D721Med (cell line): ENCODE results near the gene PPIP5K2.

Experiments used
- DNase-seq: peaks from one replicate; pipeline ENCODE4 v3.0.0; 2011; ENCODE audit warnings: low spot score; ENCODE audit not compliant: insufficient read length
- FAIRE-seq: peaks from 2 replicates; lab custom pipeline; 2011; peaks lifted over from hg19 to GRCh38; lab: Jason Lieb, UNC
- TF ChIP-seq, protein P1 (sequence below): IDR thresholded peaks from 2 replicates; pipeline ENCODE4 v1.5.1; 2012; ENCODE audit warnings: mild to moderate bottlenecking, control low read depth; ENCODE audit not compliant: insufficient read depth; ENCODE audit errors: missing control alignments

Gene PPIP5K2

GRCh38 chr5:103092676-103093075 lies 27.4 kb upstream of the PPIP5K2 start:
- FAIRE-seq: no peak
- TF ChIP-seq, protein P1, sequence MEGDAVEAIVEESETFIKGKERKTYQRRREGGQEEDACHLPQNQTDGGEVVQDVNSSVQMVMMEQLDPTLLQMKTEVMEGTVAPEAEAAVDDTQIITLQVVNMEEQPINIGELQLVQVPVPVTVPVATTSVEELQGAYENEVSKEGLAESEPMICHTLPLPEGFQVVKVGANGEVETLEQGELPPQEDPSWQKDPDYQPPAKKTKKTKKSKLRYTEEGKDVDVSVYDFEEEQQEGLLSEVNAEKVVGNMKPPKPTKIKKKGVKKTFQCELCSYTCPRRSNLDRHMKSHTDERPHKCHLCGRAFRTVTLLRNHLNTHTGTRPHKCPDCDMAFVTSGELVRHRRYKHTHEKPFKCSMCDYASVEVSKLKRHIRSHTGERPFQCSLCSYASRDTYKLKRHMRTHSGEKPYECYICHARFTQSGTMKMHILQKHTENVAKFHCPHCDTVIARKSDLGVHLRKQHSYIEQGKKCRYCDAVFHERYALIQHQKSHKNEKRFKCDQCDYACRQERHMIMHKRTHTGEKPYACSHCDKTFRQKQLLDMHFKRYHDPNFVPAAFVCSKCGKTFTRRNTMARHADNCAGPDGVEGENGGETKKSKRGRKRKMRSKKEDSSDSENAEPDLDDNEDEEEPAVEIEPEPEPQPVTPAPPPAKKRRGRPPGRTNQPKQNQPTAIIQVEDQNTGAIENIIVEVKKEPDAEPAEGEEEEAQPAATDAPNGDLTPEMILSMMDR: no peak
- no peak for DNase-seq

DNA sequence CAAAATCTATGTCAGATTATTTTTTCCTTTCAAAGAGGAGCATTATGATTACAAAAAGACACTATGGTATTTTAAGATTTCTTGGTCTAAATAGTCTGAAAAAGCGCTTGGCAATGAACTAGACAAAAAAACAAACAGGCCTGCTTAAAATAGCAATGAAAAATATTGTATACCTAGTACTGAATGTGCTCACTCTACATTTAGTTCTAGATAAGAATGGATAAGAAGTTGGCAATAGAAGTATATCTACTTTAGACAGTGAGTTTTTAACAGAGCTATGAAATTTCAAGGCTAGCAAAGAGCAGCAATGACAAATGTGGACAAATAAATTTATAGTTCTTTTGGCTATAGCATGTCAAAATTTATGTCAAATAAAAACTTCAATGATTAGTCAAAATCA lies 26.4 kb upstream of the PPIP5K2 start:
- no peak for DNase-seq
- TF ChIP-seq, protein P1: no peak
- FAIRE-seq: no peak

- no peak for DNase-seq
- FAIRE-seq: no peak
- TF ChIP-seq, protein P1: no peak
Observed at GRCh38 chr5:103094737-103095136, 25.4 kb upstream of the PPIP5K2 start.

DNA sequence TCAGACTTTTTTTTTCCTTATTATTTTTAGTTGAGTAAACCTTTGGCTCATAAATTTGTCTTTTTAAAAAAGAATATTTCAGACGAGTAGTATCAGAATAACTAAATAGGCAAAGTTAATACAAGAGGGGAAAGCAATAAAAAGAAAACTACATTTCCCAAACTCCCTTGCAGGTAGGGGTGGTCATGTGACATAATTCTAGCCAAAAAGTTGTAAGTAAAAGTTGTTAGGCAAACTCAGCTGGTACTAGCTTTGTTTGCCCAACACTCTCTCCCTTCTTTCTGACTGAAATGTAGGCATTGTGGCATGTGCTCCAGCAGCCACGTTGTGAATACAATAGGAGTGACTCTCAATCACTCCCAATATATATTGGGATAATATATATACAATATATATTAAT lies 21.1 kb upstream of the PPIP5K2 start:
- TF ChIP-seq, protein P1: no peak
- FAIRE-seq (no peak), DNase-seq (no peak)

DNA sequence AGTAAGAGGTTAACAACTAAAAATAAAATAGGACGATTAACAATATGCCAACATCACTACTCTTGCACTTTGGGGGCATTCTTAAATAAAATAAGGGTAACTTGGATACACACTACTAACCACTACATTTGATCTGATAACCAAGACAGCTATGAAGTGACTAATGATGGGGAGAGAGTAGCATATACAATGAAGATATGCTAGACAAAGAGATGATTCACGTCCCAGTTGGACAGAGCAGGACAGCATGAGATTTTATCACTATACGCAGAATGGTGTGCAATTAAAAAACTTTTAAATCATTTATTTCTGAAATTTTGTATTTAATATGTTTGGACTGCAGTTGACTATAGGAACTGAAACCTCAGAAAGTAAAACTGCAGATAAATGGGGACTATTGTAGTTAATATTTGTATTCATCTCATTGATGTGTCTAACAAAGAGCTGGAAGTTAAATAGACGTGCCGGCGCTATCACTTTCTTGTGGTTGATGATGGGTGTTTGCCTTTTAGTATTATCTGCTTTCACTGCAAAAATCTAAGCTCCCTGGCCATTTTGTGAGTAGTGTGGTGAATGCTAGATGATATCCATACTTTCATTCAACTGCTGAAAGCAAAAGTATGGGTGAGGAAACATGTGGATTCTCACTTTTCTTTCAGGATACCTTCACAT lies 18.9 kb upstream of the PPIP5K2 start:
- TF ChIP-seq, protein P1: no peak
- FAIRE-seq: no peak

GRCh38 chr5:103102234-103102633 lies 17.9 kb upstream of the PPIP5K2 start:
- FAIRE-seq: no peak
- TF ChIP-seq, protein P1: no peak

More for the DNA sequence above, 18.9 kb upstream of the PPIP5K2 start:
- DNase-seq: no peak

DNA sequence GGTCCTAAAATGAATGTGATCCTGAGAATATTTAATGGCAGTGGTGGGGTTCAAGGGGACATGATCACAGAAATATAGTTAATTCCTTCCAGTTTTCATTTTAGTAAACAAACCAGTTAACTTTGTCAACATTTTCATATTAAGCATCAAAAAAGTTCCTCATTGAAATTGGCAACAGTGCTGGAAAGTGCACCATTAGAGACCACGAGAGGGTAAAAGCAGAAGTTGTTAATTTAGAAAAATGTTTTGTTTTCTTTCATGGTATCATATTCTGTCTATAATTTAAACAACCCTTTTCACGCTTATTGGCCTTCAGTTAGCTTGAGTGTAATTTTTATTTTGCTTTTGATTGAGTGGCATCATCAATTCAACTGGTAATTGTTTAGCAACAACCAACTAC lies 12.0 kb upstream of the PPIP5K2 start:
- TF ChIP-seq, protein P1: no peak
- no peak for FAIRE-seq
- no peak for DNase-seq

More at GRCh38 chr5:103102234-103102633, 17.9 kb upstream of the PPIP5K2 start:
- no peak for DNase-seq
